ENCODE results near the gene HIVEP2.

DNA sequence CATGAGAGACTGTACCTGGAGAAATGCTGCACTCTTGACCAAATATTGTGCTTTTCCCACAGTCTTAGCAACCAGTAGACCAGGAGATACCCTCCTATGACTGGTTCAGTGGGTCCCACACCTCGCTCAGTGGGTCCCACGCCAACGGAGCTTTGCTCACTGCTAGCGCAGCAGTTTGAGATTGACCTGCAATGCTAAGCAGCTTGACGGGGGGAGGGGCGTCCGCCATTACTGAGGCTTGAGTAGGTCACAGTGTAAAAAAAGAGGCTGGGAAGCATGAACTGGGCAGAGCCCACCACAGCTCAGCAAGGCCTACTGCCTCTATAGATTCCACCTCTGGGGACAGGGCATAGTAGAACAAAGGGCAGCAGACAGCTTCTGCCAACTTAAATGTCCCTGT is 49.0 kb upstream of the HIVEP2 start:
- TF ChIP-seq, protein P1, sequence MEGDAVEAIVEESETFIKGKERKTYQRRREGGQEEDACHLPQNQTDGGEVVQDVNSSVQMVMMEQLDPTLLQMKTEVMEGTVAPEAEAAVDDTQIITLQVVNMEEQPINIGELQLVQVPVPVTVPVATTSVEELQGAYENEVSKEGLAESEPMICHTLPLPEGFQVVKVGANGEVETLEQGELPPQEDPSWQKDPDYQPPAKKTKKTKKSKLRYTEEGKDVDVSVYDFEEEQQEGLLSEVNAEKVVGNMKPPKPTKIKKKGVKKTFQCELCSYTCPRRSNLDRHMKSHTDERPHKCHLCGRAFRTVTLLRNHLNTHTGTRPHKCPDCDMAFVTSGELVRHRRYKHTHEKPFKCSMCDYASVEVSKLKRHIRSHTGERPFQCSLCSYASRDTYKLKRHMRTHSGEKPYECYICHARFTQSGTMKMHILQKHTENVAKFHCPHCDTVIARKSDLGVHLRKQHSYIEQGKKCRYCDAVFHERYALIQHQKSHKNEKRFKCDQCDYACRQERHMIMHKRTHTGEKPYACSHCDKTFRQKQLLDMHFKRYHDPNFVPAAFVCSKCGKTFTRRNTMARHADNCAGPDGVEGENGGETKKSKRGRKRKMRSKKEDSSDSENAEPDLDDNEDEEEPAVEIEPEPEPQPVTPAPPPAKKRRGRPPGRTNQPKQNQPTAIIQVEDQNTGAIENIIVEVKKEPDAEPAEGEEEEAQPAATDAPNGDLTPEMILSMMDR (IDR thresholded peaks at IDR 0.05 in 8 of 11, conservative IDR thresholded peaks at IDR 0.05 in 3 of 11): no peak
- no peak for TF ChIP-seq POLR2A (IDR thresholded peaks at IDR 0.05)
- no peak for TF ChIP-seq POLR2AphosphoS5 (IDR thresholded peaks at IDR 0.05)
